Activated CD4-positive, alpha-beta T cell treated with anti-CD3 and anti-CD28 coated beads, Interleukin-2, amount 50 U/mL, for 16 hours (primary cell): Measurements from ENCODE around the gene FYN.
"Not testable (repeated sequence)": the region's sequence is repeated elsewhere in the genome, so short reads cannot be mapped to it uniquely, and the experiment has no call there.

Experiments
- DNase-seq: peaks from one replicate; pipeline ENCODE4 v3.0.0-alpha.2; 2020

Gene FYN

GRCh38 chr6:111692327-111693164 is 180.7 kb downstream of the FYN start:
- no peak for DNase-seq

DNA sequence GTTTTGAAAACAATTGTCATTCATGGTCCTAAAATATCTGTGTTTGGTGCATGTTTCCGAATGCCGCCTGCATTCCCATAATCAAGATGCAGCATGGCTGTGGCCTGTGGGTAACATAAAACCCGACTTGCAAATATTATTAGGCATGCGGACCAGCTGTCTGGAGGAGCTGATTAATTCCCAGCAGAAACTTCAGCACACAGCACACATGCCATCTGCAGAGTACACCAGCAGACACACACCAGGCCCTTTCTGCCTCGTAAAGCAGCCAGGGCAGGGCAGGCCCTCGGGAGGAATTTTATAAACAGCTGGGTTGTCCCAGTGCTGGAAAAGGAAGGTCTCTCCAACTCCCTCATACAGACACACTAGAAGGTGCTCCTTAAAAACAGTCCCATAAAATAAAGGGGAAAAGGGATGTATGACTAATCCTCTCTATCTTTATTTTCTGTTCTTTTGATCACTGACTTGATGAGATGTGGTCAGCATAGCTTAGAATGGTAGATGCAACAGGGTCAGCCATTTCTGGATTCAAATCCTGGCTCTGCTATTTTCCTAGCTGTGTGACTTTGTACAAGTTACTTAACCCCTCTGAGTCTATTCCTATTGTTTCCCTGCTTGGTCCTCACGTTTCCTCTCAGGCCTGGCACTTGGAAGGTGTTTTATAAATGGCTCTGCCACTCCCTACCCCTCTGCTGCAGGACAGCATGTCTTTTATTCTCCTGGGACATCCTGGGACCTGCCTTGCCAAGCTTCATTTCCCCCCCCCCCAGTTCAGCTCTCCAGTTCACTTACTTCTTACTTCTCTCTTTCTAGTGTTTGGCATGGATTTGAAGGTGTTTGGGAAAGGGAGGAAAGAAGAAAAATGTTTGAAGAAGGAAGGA is 181.7 kb downstream of the FYN start:
- no peak for DNase-seq

GRCh38 chr6:111689946-111690345 is 183.3 kb downstream of the FYN start:
- no peak for DNase-seq

- DNase-seq = no peak
Observed at GRCh38 chr6:111689419-111689818, 183.8 kb downstream of the FYN start.

- DNase-seq = no peak
Observed at GRCh38 chr6:111688331-111688730, 184.9 kb downstream of the FYN start.

- DNase-seq = no peak
Observed at GRCh38 chr6:111687652-111688051, 185.6 kb downstream of the FYN start.

- no peak for DNase-seq
Observed at GRCh38 chr6:111686932-111687266, 186.4 kb downstream of the FYN start.

DNA sequence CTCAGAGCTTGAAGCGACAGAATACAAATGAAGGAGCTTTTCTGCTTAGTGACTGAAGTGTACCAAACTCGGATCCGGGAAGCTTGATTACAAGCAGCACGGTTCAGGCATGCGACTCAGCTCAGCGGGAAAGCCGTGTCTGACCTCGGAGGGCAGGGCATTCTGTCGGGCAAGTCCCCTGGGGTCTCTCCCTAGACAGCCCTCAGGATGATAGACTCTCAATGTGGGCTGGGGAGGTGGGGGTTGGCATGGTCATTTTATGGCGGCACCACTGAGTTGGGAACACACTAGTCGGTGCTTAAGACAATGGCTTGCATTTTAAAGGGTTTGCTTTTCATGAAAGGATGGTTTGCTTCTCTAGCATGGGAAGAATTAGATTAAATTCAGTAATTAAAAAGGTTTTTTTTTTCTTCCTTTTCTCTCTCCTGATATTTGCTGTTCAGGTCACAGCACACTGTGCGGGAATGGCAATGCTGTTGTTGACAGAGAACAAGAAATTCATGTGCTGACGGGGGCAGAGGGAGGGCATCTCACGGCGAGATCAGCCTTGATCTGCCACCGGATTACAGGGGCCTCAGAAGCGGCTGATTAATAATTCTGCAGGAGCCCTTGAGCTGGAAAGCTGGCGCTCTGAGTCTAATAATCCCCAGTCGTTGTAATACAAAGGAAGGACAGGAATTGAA is 186.9 kb downstream of the FYN start:
- no peak for DNase-seq

DNA sequence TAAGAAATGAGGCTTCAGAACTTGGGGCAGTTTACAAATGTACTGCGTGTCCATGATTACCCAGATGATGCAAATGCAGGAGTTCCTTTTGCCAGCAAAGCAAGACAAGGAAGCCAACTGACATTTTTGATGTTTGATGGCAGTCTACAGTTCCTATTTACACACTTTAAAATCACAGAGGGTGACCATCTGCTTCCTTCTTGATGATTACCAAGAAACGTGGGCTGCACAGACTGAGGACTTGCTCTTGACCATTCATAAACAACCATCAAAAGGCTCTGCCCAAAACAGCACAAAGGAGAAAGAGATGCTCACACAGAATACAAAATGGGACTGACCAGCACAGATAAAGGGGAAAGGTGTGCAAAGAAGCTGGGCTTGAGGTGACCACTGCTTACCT is 187.7 kb downstream of the FYN start:
- DNase-seq = no peak

- no peak for DNase-seq
Observed at GRCh38 chr6:111685058-111685457, 188.2 kb downstream of the FYN start.

- no peak for DNase-seq
Observed at GRCh38 chr6:111683749-111684267, 189.4 kb downstream of the FYN start.

GRCh38 chr6:111683157-111683556 is 190.1 kb downstream of the FYN start:
- no peak for DNase-seq

DNA sequence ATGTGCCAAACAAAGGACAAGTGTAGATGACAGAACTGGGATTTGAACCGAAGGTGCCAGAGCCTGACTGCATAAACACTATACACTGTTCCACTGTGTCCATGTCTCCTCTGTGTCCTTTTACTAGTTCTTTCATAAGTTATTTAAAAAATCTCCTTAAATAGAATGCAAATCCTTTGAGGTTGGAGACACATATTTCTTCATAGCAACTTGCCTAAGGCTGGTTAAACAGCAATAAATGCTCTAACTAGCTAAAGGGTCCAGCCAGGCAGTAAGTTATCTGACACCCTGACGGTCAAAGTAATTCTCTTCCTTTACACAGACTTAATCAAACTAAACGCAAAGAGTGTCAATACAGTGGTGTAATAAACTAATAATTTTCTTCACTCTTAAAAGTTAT is 191.4 kb downstream of the FYN start:
- no peak for DNase-seq

GRCh38 chr6:111680811-111681609 is 192.2 kb downstream of the FYN start:
- not testable (repeated sequence) for DNase-seq

- DNase-seq = no peak
Observed at GRCh38 chr6:111680015-111680712, 193.1 kb downstream of the FYN start.

- DNase-seq = no peak
Observed at GRCh38 chr6:111679126-111679858, 194.0 kb downstream of the FYN start.

DNA sequence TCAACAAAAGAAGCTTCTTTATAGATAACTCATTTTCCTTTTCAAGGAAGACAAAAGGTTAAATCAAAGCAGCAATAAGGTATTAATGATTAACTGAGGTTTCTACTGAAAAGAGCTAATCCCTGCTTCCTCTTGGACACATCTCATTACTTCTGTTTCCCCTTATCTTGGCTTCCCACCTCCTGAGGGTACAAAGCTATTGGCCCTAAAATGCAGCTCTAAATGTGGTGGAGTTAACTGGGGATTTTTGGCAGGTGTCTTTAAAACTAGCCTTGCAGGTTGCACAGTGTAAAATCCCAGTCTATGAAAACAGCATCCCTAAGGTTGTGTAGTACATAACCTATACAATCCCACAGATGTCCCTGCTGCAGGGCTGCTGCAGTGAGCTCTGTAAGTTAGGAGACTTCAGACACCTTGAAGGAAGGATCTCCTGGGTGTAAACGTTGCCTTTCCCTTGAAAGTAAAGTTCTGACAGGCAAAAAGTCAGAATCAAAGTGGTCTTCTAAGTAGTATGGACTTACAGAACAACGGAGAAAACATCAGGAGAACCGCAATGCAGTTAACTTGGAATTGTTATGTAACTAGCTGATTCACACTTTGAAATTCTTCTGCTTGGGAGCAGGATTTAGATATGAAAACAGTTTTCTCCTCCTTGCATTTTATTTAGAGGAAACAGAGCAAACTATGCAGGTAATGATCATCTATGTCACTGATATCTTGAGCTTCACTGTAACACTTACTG is 195.8 kb downstream of the FYN start:
- DNase-seq = no peak

- DNase-seq = no peak
Observed at GRCh38 chr6:111676383-111676782, 196.9 kb downstream of the FYN start.

- no peak for DNase-seq
Observed at GRCh38 chr6:111674883-111675282, 198.4 kb downstream of the FYN start.

GRCh38 chr6:111674413-111674812 is 198.8 kb downstream of the FYN start:
- DNase-seq = no peak
